GM23248 (cell line): Measurements from ENCODE around the gene MYO10. TPM values are rescaled to one million over a fixed set of nuclear protein-coding genes. Genes with fewer than 3 reads are reported as not detected.

Experiments
- DNase-seq: peaks from one replicate; pipeline ENCODE4 v3.0.0-alpha.2; 2015
- H2AFZ ChIP-seq: fragments of 200-600 bp; sonication (generic); 2 replicates; pipeline ENCODE4 v1.6.1; 2016; ENCODE audit warnings: antibody characterized with exemption
- H3F3A ChIP-seq: fragments of 200-600 bp; sonication (generic); 2 replicates; pipeline ENCODE4 v1.6.1; 2016; ENCODE audit warnings: mild to moderate bottlenecking, antibody characterized with exemption, mixed run types; ENCODE audit not compliant: insufficient read depth
- H3K27ac ChIP-seq: fragments of 200-600 bp; sonication (generic); 2 replicates; pipeline ENCODE4 v1.5.1; 2016; ENCODE audit warnings: mild to moderate bottlenecking
- H3K27me3 ChIP-seq: fragments of 200-600 bp; sonication (generic); replicated peaks from 2 replicates; pipeline ENCODE4 v1.6.1; 2016; ENCODE audit warnings: mild to moderate bottlenecking; ENCODE audit not compliant: insufficient read depth
- H3K36me3 ChIP-seq: fragments of 200-600 bp; sonication (generic); 2 replicates; pipeline ENCODE4 v1.6.1; 2016; ENCODE audit warnings: low read depth, mild to moderate bottlenecking
- H3K4me1 ChIP-seq: fragments of 200-600 bp; sonication (generic); 2 replicates; pipeline ENCODE4 v1.6.1; 2016; ENCODE audit warnings: mild to moderate bottlenecking; ENCODE audit not compliant: insufficient read depth
- H3K4me2 ChIP-seq: fragments of 200-600 bp; sonication (generic); one replicate; pipeline ENCODE4 v1.6.1; 2016; ENCODE audit warnings: mild to moderate bottlenecking; ENCODE audit not compliant: unreplicated experiment
- H3K4me3 ChIP-seq: fragments of 200-600 bp; sonication (generic); 2 replicates; pipeline ENCODE4 v1.5.1; 2016; ENCODE audit warnings: mild to moderate bottlenecking
- H3K79me2 ChIP-seq: fragments of 200-600 bp; sonication (generic); 2 replicates; pipeline ENCODE4 v1.6.1; 2016; ENCODE audit warnings: mild to moderate bottlenecking; ENCODE audit not compliant: insufficient read depth
- H3K9ac ChIP-seq: fragments of 200-600 bp; sonication (generic); 2 replicates; pipeline ENCODE4 v1.6.1; 2016; ENCODE audit warnings: mild to moderate bottlenecking
- H3K9me2 ChIP-seq: fragments of 200-600 bp; sonication (generic); 2 replicates; pipeline ENCODE4 v1.6.1; 2016; ENCODE audit warnings: mixed run types, mild to moderate bottlenecking, moderate library complexity; ENCODE audit not compliant: insufficient read depth
- H3K9me3 ChIP-seq: fragments of 200-600 bp; sonication (generic); one replicate; pipeline ENCODE4 v1.6.1; 2017; ENCODE audit warnings: low read depth
- H4K20me1 ChIP-seq: fragments of 200-600 bp; sonication (generic); 2 replicates; pipeline ENCODE4 v1.6.0; 2016; ENCODE audit not compliant: insufficient read depth
- EZH2 ChIP-seq: fragments of 200-600 bp; sonication (generic); IDR thresholded peaks from 2 replicates; pipeline ENCODE4 v1.6.1; 2018; ENCODE audit warnings: antibody characterized with exemption, mild to moderate bottlenecking; ENCODE audit not compliant: insufficient read depth, poor library complexity, severe bottlenecking
- EZH2phosphoT487 ChIP-seq: fragments of 200-600 bp; sonication (generic); IDR thresholded peaks from 2 replicates; pipeline ENCODE4 v1.6.1; 2018; ENCODE audit warnings: antibody characterized with exemption, moderate library complexity, mild to moderate bottlenecking, low read depth; ENCODE audit not compliant: insufficient read depth
- WGBS, 2 experiments: methylation state at CpG; one replicate each; pipeline ENCODE4 v1.1.6; 2015 to 2017; ENCODE audit warnings: low lambda C conversion rate in 2 of 2, low coverage in 1 of 2; ENCODE audit errors: missing lambda C conversion rate in 2 of 2; 5-methylcytosine and 5-hydroxymethylcytosine counted together
- in situ Hi-C: fragments of 300-500 bp; cut with MboI; formaldehyde crosslinking; loops from 2 replicates; pipeline ENCODE4 v1.15.0; 2020
- polyA plus RNA-seq: library from polyadenylated mRNA; unstranded; fragments of >200 nt; fragmentation: Nextera tagmentation; extraction: Ambion mirVana; gene quantifications from 2 replicates; pipeline ENCODE4 v1.2.1, GENCODE V29; 2016
- total RNA-seq: library from RNA; depleted of rRNA; stranded (reverse); fragments of >200 nt; shearing (Covaris generic); gene quantifications from 2 replicates; pipeline ENCODE4 v1.2.3, GENCODE V29; 2014

The MYO10 gene
- total and polyA plus RNA-seq, 2 experiments from 2014 or later = 43.2 to 47.0 TPM

GRCh38 chr5:16918891-16919671 lies 17.0 kb downstream of the MYO10 start:
- Histone ChIP-seq H3F3A (peaks cover 31% of the 10 kb centered on the region), H3K9ac (no peak overlapping the region), H4K20me1 (no peaks in the 10 kb centered on the region), H3K9me3 (no peaks in the 10 kb centered on the region), H3K4me2 (no peak overlapping the region), H3K36me3 (no peaks in the 10 kb centered on the region), H3K27me3 (no peaks in the 10 kb centered on the region), H3K27ac (0 out of 2 replicates have a peak overlapping the region, but pooled peaks have one; percentile 65), H3K9me2 (no peaks in the 10 kb centered on the region), H3K4me3 (no peak overlapping the region), H2AFZ (no peak overlapping the region), H3K4me1 (peaks cover 23% of the 10 kb centered on the region), H3K79me2 (peaks cover 96% of the 10 kb centered on the region)
- WGBS, 2 experiments = 86 to 90% methylated on average over 8 of the region's 8 CpGs
- no peak for TF ChIP-seq EZH2phosphoT487
- no peak for TF ChIP-seq EZH2
- in situ Hi-C loops = no loop called here
- no peak for DNase-seq

- Histone ChIP-seq H2AFZ (no peak overlapping the region), H3F3A (peaks cover 40% of the 10 kb centered on the region), H3K4me2 (peak overlapping the region; percentile 45), H3K9ac (peak overlapping the region; percentile 19; the same call in 1 of the 2 replicates), H3K9me3 (no peaks in the 10 kb centered on the region), H3K4me3 (no peak overlapping the region), H3K27ac (peak overlapping the region; percentile 65), H3K9me2 (no peaks in the 10 kb centered on the region), H3K79me2 (peaks cover 96% of the 10 kb centered on the region), H3K36me3 (no peaks in the 10 kb centered on the region), H3K4me1 (peaks cover 30% of the 10 kb centered on the region), H4K20me1 (no peaks in the 10 kb centered on the region), H3K27me3 (no peaks in the 10 kb centered on the region)
- 57 to 70% methylated on average over 4 of the region's 4 CpGs for WGBS, 2 experiments
- peak; percentile 39 for DNase-seq
- in situ Hi-C loops = no loop called here
- TF ChIP-seq EZH2 = no peak
- TF ChIP-seq EZH2phosphoT487 = no peak
Observed at GRCh38 chr5:16918156-16918555, 17.9 kb downstream of the MYO10 start.

DNA sequence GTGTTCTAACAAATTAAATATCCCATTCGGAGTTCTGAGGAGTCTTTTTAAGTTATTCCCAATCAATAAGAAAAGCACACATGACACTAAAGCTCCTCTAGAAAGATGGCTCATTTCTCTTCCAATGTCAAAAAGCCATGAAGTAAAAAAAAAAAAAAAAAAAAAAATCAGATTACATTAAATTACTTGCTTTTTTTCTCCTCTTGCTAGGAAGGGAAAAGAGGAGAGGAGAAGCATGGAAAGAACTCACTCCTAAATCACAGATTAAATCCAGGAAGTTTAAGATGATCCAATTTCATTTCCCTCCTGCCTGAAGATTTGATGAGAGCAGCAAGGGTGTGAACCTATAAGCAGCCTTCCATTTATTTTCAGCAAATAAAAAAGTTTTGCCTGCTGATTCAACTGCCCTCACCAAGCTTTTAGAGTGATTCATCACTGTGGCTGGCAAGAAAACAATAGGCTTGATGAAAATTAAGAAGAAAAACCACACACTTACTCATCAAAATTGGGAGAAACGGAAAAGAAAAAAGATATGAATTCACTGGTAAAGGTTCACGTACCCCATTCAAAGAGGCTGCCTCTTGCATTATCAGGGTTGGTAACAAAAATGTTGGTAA lies 19.7 kb downstream of the MYO10 start:
- Histone ChIP-seq H3K9me3 (no peaks in the 10 kb centered on the region), H3K4me1 (peaks cover 42% of the 10 kb centered on the region), H3K9me2 (no peaks in the 10 kb centered on the region), H4K20me1 (no peaks in the 10 kb centered on the region; the same call in 1 of the 2 replicates), H3F3A (peaks cover 54% of the 10 kb centered on the region), H3K79me2 (peaks cover 96% of the 10 kb centered on the region), H3K4me2 (peak overlapping the region; percentile 78), H2AFZ (no peak overlapping the region), H3K27me3 (no peaks in the 10 kb centered on the region), H3K9ac (peak overlapping the region; percentile 42), H3K4me3 (peak overlapping the region; percentile 47), H3K36me3 (no peaks in the 10 kb centered on the region), H3K27ac (peak overlapping the region; percentile 65)
- TF ChIP-seq EZH2phosphoT487 (no peak), EZH2 (no peak)
- in situ Hi-C loops = no loop called here
- WGBS, 2 experiments = 33 to 37% methylated on average over 3 of the region's 3 CpGs
- DNase-seq = peak; percentile 95

DNA sequence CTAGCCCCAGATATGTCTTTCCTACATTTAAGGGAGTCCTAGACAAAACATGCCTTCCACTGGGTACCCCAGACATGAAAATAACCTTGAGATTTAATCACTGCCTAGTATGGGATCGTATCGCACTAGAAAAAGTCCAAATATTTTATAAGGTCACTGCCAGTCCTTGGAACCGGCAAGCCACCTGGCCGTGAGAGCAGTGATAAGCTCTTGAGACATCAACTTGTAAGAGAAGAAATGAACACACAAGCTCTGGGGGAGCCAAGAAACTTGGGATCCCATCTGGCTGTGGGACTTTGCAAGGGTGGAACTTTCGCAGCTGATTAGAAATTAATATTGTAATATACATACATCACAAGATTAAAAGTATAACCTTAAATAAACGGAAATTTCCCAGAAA lies 21.5 kb downstream of the MYO10 start:
- Histone ChIP-seq H3K27me3 (no peaks in the 10 kb centered on the region), H3K4me1 (peaks cover 42% of the 10 kb centered on the region), H3K36me3 (no peaks in the 10 kb centered on the region), H3K4me2 (no peak overlapping the region), H3F3A (peaks cover 54% of the 10 kb centered on the region), H2AFZ (no peak overlapping the region), H3K9ac (no peak overlapping the region), H3K9me2 (no peaks in the 10 kb centered on the region), H3K4me3 (no peak overlapping the region), H3K27ac (no peak overlapping the region), H3K9me3 (no peaks in the 10 kb centered on the region), H3K79me2 (peaks cover 96% of the 10 kb centered on the region), H4K20me1 (no peaks in the 10 kb centered on the region; the same call in 1 of the 2 replicates)
- TF ChIP-seq EZH2 (no peak), EZH2phosphoT487 (no peak)
- 97 to 98% methylated on average over 6 of the region's 6 CpGs for WGBS, 2 experiments
- DNase-seq = no peak
- in situ Hi-C loops = no loop called here
